SK-N-SH (cell line): Measurements from ENCODE around the gene ARHGEF4. TPM values are rescaled to one million over a fixed set of nuclear protein-coding genes. Genes with fewer than 3 reads are reported as not detected.
A peak's percentile ranks its signal among the peaks of the same experiment; 100 is the strongest.

Source experiments
- CTCF ChIA-PET: fragments of 300-600, 350-600 bp; formaldehyde crosslinking; extraction: SDS; loops from one replicate; lab custom pipeline; 2021; lab: Yijun Ruan, JAX
- POLR2A ChIA-PET: fragments of 350-600 bp; sonication (Branson Sonifier 250); formaldehyde crosslinking; extraction: SDS; loops from one replicate; lab custom pipeline; 2020; ENCODE audit warnings: antibody characterized with exemption, inconsistent platforms; lab: Yijun Ruan, JAX
- DNase-seq: peaks from one replicate; pipeline ENCODE4 v3.0.0; 2012
- H2AFZ ChIP-seq: fragments of 200-600 bp; sonication (generic); 2 replicates; pipeline ENCODE4 v1.8.1; 2016; ENCODE audit warnings: antibody characterized with exemption, mild to moderate bottlenecking, low read depth
- H3F3A ChIP-seq: fragments of 200-600 bp; sonication (generic); replicated peaks from 2 replicates; pipeline ENCODE3; 2016; ENCODE audit warnings: antibody characterized with exemption, mild to moderate bottlenecking; ENCODE audit not compliant: insufficient read depth
- H3K27ac ChIP-seq, 2 experiments: fragments of 200-500 bp in 1 of 2; fragments of 200-600 bp in 1 of 2; sonication (Bioruptor generic) in 1 of 2; sonication (generic), shearing (Covaris generic) in 1 of 2; 2 replicates each; pipeline versions ENCODE4 v1.5.1 to v1.6.1; 2014 to 2016; ENCODE audit warnings: low read depth in 2 of 2, inconsistent platforms in 1 of 2, low read length in 1 of 2, mild to moderate bottlenecking in 1 of 2, mixed read lengths in 1 of 2
- H3K27me3 ChIP-seq: fragments of 200-600 bp; sonication (generic), shearing (Covaris generic); 2 replicates; pipeline ENCODE4 v1.6.1; 2016; ENCODE audit warnings: mixed run types; ENCODE audit not compliant: insufficient read depth
- H3K36me3 ChIP-seq, 2 experiments: fragments of 200-500 bp in 1 of 2; fragments of 200-600 bp in 1 of 2; sonication (Bioruptor generic) in 1 of 2; sonication (generic) in 1 of 2; replicated peaks in 1 of 2; 2 replicates each; pipeline versions ENCODE3 to v1.5.1; 2014 to 2016; ENCODE audit warnings: low read length in 1 of 2, mild to moderate bottlenecking in 1 of 2; ENCODE audit not compliant: insufficient read depth in 2 of 2, control insufficient read depth in 1 of 2
- H3K4me1 ChIP-seq, 2 experiments: fragments of 200-500 bp in 1 of 2; fragments of 200-600 bp in 1 of 2; sonication (Bioruptor generic) in 1 of 2; sonication (generic), shearing (Covaris generic) in 1 of 2; 2 replicates each; pipeline versions ENCODE4 v1.5.1 to v1.6.1; 2014 to 2016; ENCODE audit warnings: low read depth in 1 of 2, low read length in 1 of 2, mixed run types in 1 of 2; ENCODE audit not compliant: insufficient read depth in 2 of 2, control insufficient read depth in 1 of 2
- H3K4me2 ChIP-seq: fragments of 200-600 bp; sonication (generic), shearing (Covaris generic); 2 replicates; pipeline ENCODE4 v1.6.1; 2017; ENCODE audit warnings: mixed run types
- H3K4me3 ChIP-seq, 2 experiments: fragments of 200-500 bp in 1 of 2; fragments of 200-600 bp in 1 of 2; sonication (Bioruptor generic) in 1 of 2; sonication (generic), shearing (Covaris generic) in 1 of 2; 2 replicates each; pipeline versions ENCODE4 v1.5.1 to v1.8.1; 2014 to 2016; ENCODE audit warnings: low read depth in 2 of 2, inconsistent platforms in 1 of 2, low read length in 1 of 2, mild to moderate bottlenecking in 1 of 2, mixed read lengths in 1 of 2, moderate library complexity in 1 of 2
- H3K79me2 ChIP-seq: fragments of 200-600 bp; sonication (generic); 2 replicates; pipeline ENCODE4 v1.8.1; 2017; ENCODE audit warnings: mild to moderate bottlenecking; ENCODE audit not compliant: insufficient read depth
- H3K9ac ChIP-seq: fragments of 200-600 bp; sonication (generic); 2 replicates; pipeline ENCODE4 v1.6.1; 2017; ENCODE audit warnings: mixed run types
- H3K9me2 ChIP-seq: fragments of 200-600 bp; sonication (generic); 2 replicates; pipeline ENCODE4 v1.6.1; 2017; ENCODE audit warnings: mixed run types
- H3K9me3 ChIP-seq: fragments of 200-600 bp; sonication (generic); 2 replicates; pipeline ENCODE4 v1.6.1; 2017; ENCODE audit warnings: mixed run types, mild to moderate bottlenecking, moderate library complexity
- H4K20me1 ChIP-seq: fragments of 200-600 bp; sonication (generic); 2 replicates; pipeline ENCODE4 v1.6.1; 2017; ENCODE audit warnings: mild to moderate bottlenecking, mixed run types; ENCODE audit not compliant: insufficient read depth
- CTCF ChIP-seq: fragments of 200-600 bp; sonication (generic); IDR thresholded peaks from 2 replicates; pipeline ENCODE4 v1.6.1; 2017; ENCODE audit warnings: antibody characterized with exemption, mild to moderate bottlenecking, moderate library complexity
- ELF1 ChIP-seq: IDR thresholded peaks from 2 replicates; pipeline ENCODE4 v1.4.0; 2012
- EP300 ChIP-seq, 2 experiments: IDR thresholded peaks; 2 replicates each; pipeline versions ENCODE4 v1.4.0 to v1.6.1; 2012; ENCODE audit warnings: borderline replicate concordance in 1 of 2, low read depth in 1 of 2, low read length in 1 of 2
- GATA2 ChIP-seq: sonication (generic); formaldehyde crosslinking; IDR thresholded peaks from 2 replicates; pipeline ENCODE4 v1.5.0; 2020; ENCODE audit warnings: mild to moderate bottlenecking, missing genetic modification reagents
- IRF3 ChIP-seq: fragments of 150-350 bp; IDR thresholded peaks from 2 replicates; pipeline ENCODE4 v1.6.1; 2016; ENCODE audit warnings: mild to moderate bottlenecking, low read depth, low read length
- MEF2A ChIP-seq: IDR thresholded peaks from 2 replicates; pipeline ENCODE4 v1.4.0; 2012; ENCODE audit warnings: low read depth, borderline replicate concordance
- RCOR1 ChIP-seq: fragments of 150-350 bp; IDR thresholded peaks from 2 replicates; pipeline ENCODE4 v1.6.1; 2017; ENCODE audit warnings: antibody characterized with exemption, low read length
- REST ChIP-seq: IDR thresholded peaks from 2 replicates; pipeline ENCODE4 v1.6.1; 2012; ENCODE audit warnings: mild to moderate bottlenecking, low read depth, low read length, moderate library complexity
- RFX5 ChIP-seq: IDR thresholded peaks from 2 replicates; pipeline ENCODE4 v1.6.1; 2012; ENCODE audit warnings: mild to moderate bottlenecking, improper control_type of control experiment, low read length
- TCF12 ChIP-seq: IDR thresholded peaks from 2 replicates; pipeline ENCODE4 v1.4.0; 2012
- WGBS: methylation state at CpG from one replicate; pipeline ENCODE4 v1.1.6; 2017; ENCODE audit warnings: low lambda C conversion rate; 5-methylcytosine and 5-hydroxymethylcytosine counted together
- polyA plus RNA-seq, 3 experiments: library from polyadenylated mRNA; depleted of rRNA; stranded (reverse); fragments of >200 nt; gene quantifications; 2 replicates each; pipeline ENCODE4 v1.2.3, GENCODE V29; 2012
- TF ChIP-seq, protein P1 (sequence below): IDR thresholded peaks from 2 replicates; pipeline ENCODE4 v1.4.0; 2012; ENCODE audit warnings: low read depth, borderline replicate concordance
- TF ChIP-seq, protein P2 (sequence below): IDR thresholded peaks from 2 replicates; pipeline ENCODE4 v1.4.0; 2012; ENCODE audit warnings: low read depth

The ARHGEF4 gene
- polyA plus RNA-seq, 1 of the 3 experiments (the other 2 are of a cell fraction): 2.3 TPM

- no peaks in the 10 kb centered on the region for H3K9me2 ChIP-seq
- H3K79me2 ChIP-seq: peaks cover 99% of the 10 kb centered on the region
- no peak overlapping the region for H3K4me2 ChIP-seq
- peaks cover 0 to 15% of the 10 kb centered on the region in 2 experiments; a peak in 2 of 4 replicates for H3K4me1 ChIP-seq
- POLR2A ChIA-PET: no interaction called here
- DNase-seq: no peak
- H3K4me3 ChIP-seq: no peak overlapping the region
- H3F3A ChIP-seq: no peaks in the 10 kb centered on the region
- TF ChIP-seq MEF2A: no peak
- no peak overlapping the region for H2AFZ ChIP-seq
- H4K20me1 ChIP-seq: peaks cover 87% of the 10 kb centered on the region
- H3K9ac ChIP-seq: no peak overlapping the region
- no peak overlapping the region for H3K27ac ChIP-seq
- peaks cover 51 to 69% of the 10 kb centered on the region in 2 experiments for H3K36me3 ChIP-seq
- no peaks in the 10 kb centered on the region for H3K9me3 ChIP-seq
- CTCF ChIA-PET: no interaction called here
- WGBS: 100% methylated on average over 4 of the region's 4 CpGs
- no peaks in the 10 kb centered on the region for H3K27me3 ChIP-seq
Measured at GRCh38 chr2:131081190-131081589, 244.5 kb downstream of the ARHGEF4 start.

DNA sequence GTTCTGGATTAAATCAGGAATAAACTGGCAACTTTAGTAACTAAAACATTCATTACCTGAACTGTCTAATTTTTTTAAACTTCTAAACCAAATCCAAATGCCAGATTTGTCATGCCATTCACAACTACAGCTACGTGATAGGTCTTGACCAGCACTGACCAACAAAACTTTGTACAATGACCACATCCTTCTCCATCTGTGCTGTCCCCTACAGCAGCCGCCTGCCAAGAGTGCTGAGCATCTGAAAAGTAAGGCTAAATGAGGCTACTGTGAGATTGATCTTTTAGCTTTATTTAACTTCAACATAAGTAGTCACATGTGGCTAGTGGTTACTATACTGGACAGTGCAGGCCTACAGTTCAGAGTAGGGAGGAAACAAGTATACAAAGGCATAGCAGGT is 248.9 kb downstream of the ARHGEF4 start:
- ChIA-PET CTCF (interaction anchor here (1.3 to 1.8 kb wide), 2 partner anchors 12 to 18 kb away, joined by 6 to 7 read pairs; partner anchors contain the start of gene PLEKHB2), POLR2A (no interaction called here)
- H3K4me1 ChIP-seq: peaks cover 0 to 12% of the 10 kb centered on the region in 2 experiments; a peak in 2 of 4 replicates
- H3K9me2 ChIP-seq: no peaks in the 10 kb centered on the region
- H3K36me3 ChIP-seq: peaks cover 33 to 67% of the 10 kb centered on the region in 2 experiments
- TF ChIP-seq RFX5 (no peak), RCOR1 (no peak), ELF1 (no peak), GATA2 (CRISPR knock-in tag) (no peak), EP300 (IDR thresholded peaks at IDR 0.05; ENCODE audit: borderline replicate concordance in 1 of 2, low read depth in 1 of 2, low read length in 1 of 2) (no peak), TCF12 (no peak), CTCF (no peak), IRF3 (no peak), REST (no peak)
- TF ChIP-seq, protein P1, sequence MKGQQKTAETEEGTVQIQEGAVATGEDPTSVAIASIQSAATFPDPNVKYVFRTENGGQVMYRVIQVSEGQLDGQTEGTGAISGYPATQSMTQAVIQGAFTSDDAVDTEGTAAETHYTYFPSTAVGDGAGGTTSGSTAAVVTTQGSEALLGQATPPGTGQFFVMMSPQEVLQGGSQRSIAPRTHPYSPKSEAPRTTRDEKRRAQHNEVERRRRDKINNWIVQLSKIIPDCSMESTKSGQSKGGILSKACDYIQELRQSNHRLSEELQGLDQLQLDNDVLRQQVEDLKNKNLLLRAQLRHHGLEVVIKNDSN: no peak
- TF ChIP-seq, protein P2, sequence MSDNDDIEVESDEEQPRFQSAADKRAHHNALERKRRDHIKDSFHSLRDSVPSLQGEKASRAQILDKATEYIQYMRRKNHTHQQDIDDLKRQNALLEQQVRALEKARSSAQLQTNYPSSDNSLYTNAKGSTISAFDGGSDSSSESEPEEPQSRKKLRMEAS: no peak
- 0 out of 2 replicates have a peak overlapping the region, but pooled peaks have one; percentile 13 for H3K4me2 ChIP-seq
- no peaks in the 10 kb centered on the region for H3K9me3 ChIP-seq
- H3K27me3 ChIP-seq: no peaks in the 10 kb centered on the region
- no peak overlapping the region for H2AFZ ChIP-seq
- H3K79me2 ChIP-seq: peaks cover 100% of the 10 kb centered on the region
- no peak overlapping the region for H3K4me3 ChIP-seq
- 89% methylated on average over 2 of the region's 2 CpGs for WGBS
- H3K9ac ChIP-seq: no peak overlapping the region
- DNase-seq: no peak
- peaks cover 6% of the 10 kb centered on the region for H3F3A ChIP-seq
- peaks cover 91% of the 10 kb centered on the region for H4K20me1 ChIP-seq
- peak overlapping the region; percentile 7 to 36; a peak in 1 of 4 replicates for H3K27ac ChIP-seq
